Measurements from ENCODE around the gene CCDC6. TPM values are rescaled to one million over a fixed set of nuclear protein-coding genes. Genes with fewer than 3 reads are reported as not detected.

CCDC6 gene
- polyA plus RNA-seq, 3 donors, result 4.2 to 13.5 (median 6.2) TPM

DNA sequence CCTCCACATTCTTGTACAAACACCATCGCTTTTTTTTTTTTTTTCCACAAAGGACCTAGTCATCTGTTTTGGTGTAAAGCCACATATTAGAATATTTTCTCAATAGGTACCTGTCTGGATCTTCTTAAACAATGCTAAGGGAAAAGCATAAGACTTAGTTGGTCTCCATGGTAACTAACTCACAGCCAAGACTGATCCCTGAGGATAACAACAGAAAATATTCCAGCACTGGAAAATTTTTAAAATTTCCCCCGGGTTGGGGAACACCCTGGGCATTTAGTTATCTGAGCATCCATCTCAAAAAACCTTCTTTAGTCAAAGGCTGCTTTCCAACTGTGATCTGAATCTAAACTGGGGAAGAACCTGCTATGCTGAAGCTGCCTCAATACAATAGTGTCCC, 43.7 kb upstream of the CCDC6 start:
- H3K4me3 Mint-ChIP-seq, result no peak overlapping the region
- intact Hi-C loops (cut with micrococcal nuclease), result no loop called here
- Histone ChIP-seq H2AFZ (ENCODE audit: insufficient read depth, low read depth, low read length, poor library complexity, severe bottlenecking) (no peak overlapping the region), H3K27ac (ENCODE audit: low read depth in 1 of 2, low read length in 2 of 2) (no peak overlapping the region), H3K9me3 (replicated peaks in 1 of 2; ENCODE audit: control insufficient read depth in 1 of 2, insufficient read depth in 1 of 2, low read length in 2 of 2) (no peaks in the 10 kb centered on the region), H3K27me3 (ENCODE audit: control insufficient read depth in 2 of 2, insufficient read depth in 2 of 2, low read length in 2 of 2) (no peaks in the 10 kb centered on the region), H3K79me2 (ENCODE audit: insufficient read depth, low read length) (no peaks in the 10 kb centered on the region), H3K4me3 (replicated peaks in 1 of 3; ENCODE audit: low read depth in 2 of 3, low read length in 3 of 3) (no peak overlapping the region), H3K4me2 (replicated peaks; ENCODE audit: extremely low read depth, low read length, poor library complexity, severe bottlenecking) (no peak overlapping the region), H3K9ac (ENCODE audit: insufficient read depth, low read length, poor library complexity, severe bottlenecking) (no peak overlapping the region), H4K20me1 (ENCODE audit: insufficient read depth, low read length) (no peaks in the 10 kb centered on the region), H3K36me3 (replicated peaks in 1 of 2; ENCODE audit: control insufficient read depth in 1 of 2, insufficient read depth in 2 of 2, low read length in 2 of 2) (no peaks in the 10 kb centered on the region), H3K4me1 (ENCODE audit: control insufficient read depth in 1 of 2, insufficient read depth in 2 of 2, low read length in 2 of 2) (no peaks in the 10 kb centered on the region)
- TF ChIP-seq, protein P1, sequence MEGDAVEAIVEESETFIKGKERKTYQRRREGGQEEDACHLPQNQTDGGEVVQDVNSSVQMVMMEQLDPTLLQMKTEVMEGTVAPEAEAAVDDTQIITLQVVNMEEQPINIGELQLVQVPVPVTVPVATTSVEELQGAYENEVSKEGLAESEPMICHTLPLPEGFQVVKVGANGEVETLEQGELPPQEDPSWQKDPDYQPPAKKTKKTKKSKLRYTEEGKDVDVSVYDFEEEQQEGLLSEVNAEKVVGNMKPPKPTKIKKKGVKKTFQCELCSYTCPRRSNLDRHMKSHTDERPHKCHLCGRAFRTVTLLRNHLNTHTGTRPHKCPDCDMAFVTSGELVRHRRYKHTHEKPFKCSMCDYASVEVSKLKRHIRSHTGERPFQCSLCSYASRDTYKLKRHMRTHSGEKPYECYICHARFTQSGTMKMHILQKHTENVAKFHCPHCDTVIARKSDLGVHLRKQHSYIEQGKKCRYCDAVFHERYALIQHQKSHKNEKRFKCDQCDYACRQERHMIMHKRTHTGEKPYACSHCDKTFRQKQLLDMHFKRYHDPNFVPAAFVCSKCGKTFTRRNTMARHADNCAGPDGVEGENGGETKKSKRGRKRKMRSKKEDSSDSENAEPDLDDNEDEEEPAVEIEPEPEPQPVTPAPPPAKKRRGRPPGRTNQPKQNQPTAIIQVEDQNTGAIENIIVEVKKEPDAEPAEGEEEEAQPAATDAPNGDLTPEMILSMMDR (IDR thresholded peaks at IDR 0.05), result no peak
- H3K27ac Mint-ChIP-seq, result no peak overlapping the region
- H3K27me3 Mint-ChIP-seq (ENCODE audit: low read depth in 3 of 3), result peaks cover 0 to 8% (median 3%) of the 10 kb centered on the region in 3 donors
- no peaks in the 10 kb centered on the region for H3K4me1 Mint-ChIP-seq
- peaks cover 0 to 3% (median 0%) of the 10 kb centered on the region in 7 donors for H3K9me3 Mint-ChIP-seq
- DNase-seq, result no peak
- H3K36me3 Mint-ChIP-seq, result no peaks in the 10 kb centered on the region
- 86% methylated on average over 1 of the region's 2 CpGs for WGBS (ENCODE audit: insufficient coverage)

DNA sequence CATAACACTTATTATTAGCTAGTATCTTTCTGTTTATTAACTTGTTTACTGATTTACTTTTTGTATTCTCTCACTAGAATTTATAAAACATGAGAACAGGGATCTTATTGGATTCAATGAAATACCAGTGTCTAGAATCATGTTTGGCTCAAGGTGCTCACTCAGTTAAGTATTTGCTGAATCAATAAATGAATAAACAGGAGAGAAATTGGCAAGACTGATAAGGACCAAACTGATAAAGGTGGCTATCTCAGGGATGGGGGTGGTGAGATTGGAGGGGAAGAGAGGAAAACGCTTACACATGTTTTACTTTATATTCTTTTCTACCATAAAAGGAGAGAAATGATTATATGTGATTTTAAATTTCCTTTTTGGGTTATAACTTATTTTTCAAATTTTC, 43.3 kb upstream of the CCDC6 start:
- no peak overlapping the region for H3K27ac ChIP-seq (ENCODE audit: low read depth in 1 of 2, low read length in 2 of 2)
- H2AFZ ChIP-seq (ENCODE audit: insufficient read depth, low read depth, low read length, poor library complexity, severe bottlenecking), result no peak overlapping the region
- Mint-ChIP-seq H3K4me1 (no peaks in the 10 kb centered on the region), H3K27ac (no peak overlapping the region), H3K36me3 (no peaks in the 10 kb centered on the region), H3K27me3 (ENCODE audit: low read depth in 3 of 3) (peaks cover 0 to 8% (median 4%) of the 10 kb centered on the region in 3 donors), H3K9me3 (peaks cover 0 to 3% (median 0%) of the 10 kb centered on the region in 7 donors), H3K4me3 (no peak overlapping the region)
- intact Hi-C loops (cut with micrococcal nuclease), result no loop called here
- no peak overlapping the region for H3K9ac ChIP-seq (ENCODE audit: insufficient read depth, low read length, poor library complexity, severe bottlenecking)
- no peak for DNase-seq
- no peaks in the 10 kb centered on the region for H3K27me3 ChIP-seq (ENCODE audit: control insufficient read depth in 2 of 2, insufficient read depth in 2 of 2, low read length in 2 of 2)
- TF ChIP-seq, protein P1 (IDR thresholded peaks at IDR 0.05), result no peak
- no peaks in the 10 kb centered on the region for H4K20me1 ChIP-seq (ENCODE audit: insufficient read depth, low read length)
- H3K36me3 ChIP-seq (replicated peaks in 1 of 2; ENCODE audit: control insufficient read depth in 1 of 2, insufficient read depth in 2 of 2, low read length in 2 of 2), result no peaks in the 10 kb centered on the region
- H3K4me3 ChIP-seq (replicated peaks in 1 of 3; ENCODE audit: low read depth in 2 of 3, low read length in 3 of 3), result no peak overlapping the region
- H3K4me1 ChIP-seq (ENCODE audit: control insufficient read depth in 1 of 2, insufficient read depth in 2 of 2, low read length in 2 of 2), result no peaks in the 10 kb centered on the region
- no peaks in the 10 kb centered on the region for H3K9me3 ChIP-seq (replicated peaks in 1 of 2; ENCODE audit: control insufficient read depth in 1 of 2, insufficient read depth in 1 of 2, low read length in 2 of 2)
- H3K4me2 ChIP-seq (replicated peaks; ENCODE audit: extremely low read depth, low read length, poor library complexity, severe bottlenecking), result no peak overlapping the region
- no CpG with 5 or more reads among the region's 1 CpG for WGBS (ENCODE audit: insufficient coverage)
- no peaks in the 10 kb centered on the region for H3K79me2 ChIP-seq (ENCODE audit: insufficient read depth, low read length)
